ENCODE measurements around the gene MYL1. TPM values are rescaled to one million over a fixed set of nuclear protein-coding genes. Genes with fewer than 3 reads are reported as not detected.

The MYL1 gene
- total RNA-seq (2021; ENCODE audit: unreplicated experiment): not detected
- polyA plus RNA-seq (2012): not detected in 2 replicates
- Bru-seq, nascent RNA: not detected
- not detected for BruChase-seq, experiment 1, labeled RNA remaining after a 6-hour chase
- not detected for BruChase-seq, experiment 2, labeled RNA remaining after a 2-hour chase
- long read RNA-seq: 0 reads

- Histone ChIP-seq H3K27me3 (ENCODE audit: insufficient read depth, low read length) (no peaks in the 10 kb centered on the region), H3K4me1 (ENCODE audit: control insufficient read depth in 1 of 2, insufficient read depth in 2 of 2, low read length in 2 of 2) (no peaks in the 10 kb centered on the region), H3K79me2 (ENCODE audit: insufficient read depth, low read length) (no peaks in the 10 kb centered on the region), H3K9me3 (ENCODE audit: control insufficient read depth in 1 of 2, insufficient read depth in 1 of 2, low read depth in 1 of 2, low read length in 2 of 2) (no peaks in the 10 kb centered on the region), H4K20me1 (ENCODE audit: insufficient read depth) (no peaks in the 10 kb centered on the region), H3K27ac (ENCODE audit: low read depth, low read length) (no peak within 1 kb of the TSS), H3K4me2 (ENCODE audit: low read length) (no peak within 1 kb of the TSS), H3K36me3 (ENCODE audit: control insufficient read depth in 1 of 2, insufficient read depth in 2 of 2, low read length in 2 of 2) (no peaks in the 10 kb centered on the region), H2AFZ (ENCODE audit: low read depth, low read length, poor library complexity, severe bottlenecking) (no peak within 1 kb of the TSS), H3K9ac (ENCODE audit: low read length) (no peak within 1 kb of the TSS), H3K9me2 (ENCODE audit: insufficient read depth) (no peaks in the 10 kb centered on the region), H3K4me3 (replicated peaks in 1 of 2; ENCODE audit: low read depth in 1 of 2, low read length in 2 of 2) (no peak within 1 kb of the TSS)
- ChIA-PET POLR2A (no interaction called here), CTCF (no interaction called here), RAD21 (ENCODE audit: low non-redundant PET in 1 of 2, low total read pairs in 2 of 2, uncharacterized antibody in 2 of 2, unreplicated experiment in 2 of 2) (no interaction called here)
- BruUV-seq (replicated peaks): no TSS peak
- intact Hi-C loops (cut with micrococcal nuclease): no loop called here
- no peak for TF ChIP-seq ZNF274 (IDR thresholded peaks at IDR 0.05; ENCODE audit: low read depth, low read length)
- no peak for TF ChIP-seq MAX (IDR thresholded peaks at IDR 0.05)
- TF ChIP-seq YY1 (IDR thresholded peaks at IDR 0.05; ENCODE audit: extremely low read depth, insufficient replicate concordance, low read depth, low read length): no peak
- no peak for TF ChIP-seq FOSL1 (IDR thresholded peaks at IDR 0.05; ENCODE audit: low read depth)
- TF ChIP-seq POLR2AphosphoS5 (IDR thresholded peaks at IDR 0.05; ENCODE audit: low read depth, low read length): no peak
- no peak for TF ChIP-seq EZH2 (IDR thresholded peaks at IDR 0.05)
- no peak for DNase-seq (ENCODE audit: low read depth, low spot score)
- ATAC-seq: no peak
Observed at GRCh38 chr2:210315015-210315788, at the start of gene MYL1. TSS of gene MYL1 (minus strand) at chr2:210315174. CDS start at chr2:210315042, 132 bp downstream.

- TF ChIP-seq EZH2 (IDR thresholded peaks at IDR 0.05) (no peak), ZBTB33 (IDR thresholded peaks at IDR 0.05; ENCODE audit: extremely low read depth, insufficient replicate concordance, low read length) (no peak), FOSL1 (IDR thresholded peaks at IDR 0.05; ENCODE audit: low read depth) (no peak), SIN3A (IDR thresholded peaks at IDR 0.05; ENCODE audit: low read depth) (no peak), JUND (IDR thresholded peaks at IDR 0.05) (no peak), ELF1 (IDR thresholded peaks at IDR 0.05; ENCODE audit: borderline replicate concordance, low read depth) (no peak), MAX (IDR thresholded peaks at IDR 0.05) (no peak), CEBPB (IDR thresholded peaks at IDR 0.05; ENCODE audit: low read depth) (no peak), EGR1 (IDR thresholded peaks at IDR 0.05; ENCODE audit: low read depth) (no peak), CTCF (IDR thresholded peaks at IDR 0.05 in 2 of 3, conservative IDR thresholded peaks at IDR 0.05 in 1 of 3; ENCODE audit: borderline replicate concordance in 1 of 3, insufficient read depth in 1 of 3, low read depth in 2 of 3, low read length in 2 of 3) (no peak), SRF (IDR thresholded peaks at IDR 0.05; ENCODE audit: low read depth) (no peak)
- ChIA-PET RAD21 (ENCODE audit: low non-redundant PET in 1 of 2, low total read pairs in 2 of 2, uncharacterized antibody in 2 of 2, unreplicated experiment in 2 of 2) (interaction anchor here in 1 of 2 experiments (0.6 kb wide), 1 partner anchor 733 kb away, joined by 8 read pairs; no protein-coding TSS in a partner anchor), CTCF (interaction anchor here (1.5 kb wide), 1 partner anchor 36 kb away, joined by 3 read pairs; no protein-coding TSS in a partner anchor), POLR2A (no interaction called here)
- Histone ChIP-seq H3K79me2 (ENCODE audit: insufficient read depth, low read length) (no peaks in the 10 kb centered on the region), H3K4me1 (ENCODE audit: control insufficient read depth in 1 of 2, insufficient read depth in 2 of 2, low read length in 2 of 2) (no peaks in the 10 kb centered on the region), H2AFZ (ENCODE audit: low read depth, low read length, poor library complexity, severe bottlenecking) (no peak overlapping the region), H3K4me3 (replicated peaks in 1 of 2; ENCODE audit: low read depth in 1 of 2, low read length in 2 of 2) (no peak overlapping the region), H3K4me2 (ENCODE audit: low read length) (no peak overlapping the region), H3K9me3 (ENCODE audit: control insufficient read depth in 1 of 2, insufficient read depth in 1 of 2, low read depth in 1 of 2, low read length in 2 of 2) (no peaks in the 10 kb centered on the region), H3K27ac (ENCODE audit: low read depth, low read length) (no peak overlapping the region), H3K27me3 (ENCODE audit: insufficient read depth, low read length) (no peaks in the 10 kb centered on the region), H3K36me3 (ENCODE audit: control insufficient read depth in 1 of 2, insufficient read depth in 2 of 2, low read length in 2 of 2) (no peaks in the 10 kb centered on the region), H3K9me2 (ENCODE audit: insufficient read depth) (no peaks in the 10 kb centered on the region), H3K9ac (ENCODE audit: low read length) (no peak overlapping the region), H4K20me1 (ENCODE audit: insufficient read depth) (no peaks in the 10 kb centered on the region)
- intact Hi-C loops (cut with micrococcal nuclease): no loop called here
- no peak for ATAC-seq
- no TSS peak for BruUV-seq (replicated peaks)
- no peak for DNase-seq (ENCODE audit: low read depth, low spot score)
Observed at GRCh38 chr2:210363876-210364275, 48.9 kb upstream of the MYL1 start.

Data from HCT116 (cell line).